Astrocyte (in vitro differentiated cells and primary cell): Measurements from ENCODE around the gene PIK3R2. TPM values are rescaled to one million over a fixed set of nuclear protein-coding genes. Genes with fewer than 3 reads are reported as not detected.

Experiments
- DNase-seq: peaks from one replicate; pipeline ENCODE4 v3.0.0-alpha.2; 2010; ENCODE audit warnings: low read depth
- FAIRE-seq: peaks from 2 replicates; lab custom pipeline; 2011; peaks lifted over from hg19 to GRCh38; lab: Jason Lieb, UNC
- H2AFZ ChIP-seq: 2 replicates; pipeline ENCODE4 v1.6.0; 2012; ENCODE audit warnings: low read depth, low read length, inconsistent platforms
- H3K27ac ChIP-seq: 2 replicates; pipeline ENCODE4 v1.5.1; 2011; ENCODE audit warnings: low read depth, low read length, inconsistent platforms
- H3K27me3 ChIP-seq: 2 replicates; pipeline ENCODE4 v1.6.0; 2011; ENCODE audit warnings: low read length, inconsistent platforms; ENCODE audit not compliant: insufficient read depth
- H3K36me3 ChIP-seq: 2 replicates; pipeline ENCODE4 v1.5.1; 2011; ENCODE audit warnings: low read length, inconsistent platforms; ENCODE audit not compliant: insufficient read depth
- H3K4me1 ChIP-seq: 2 replicates; pipeline ENCODE4 v1.5.1; 2011; ENCODE audit warnings: low read length, inconsistent platforms; ENCODE audit not compliant: insufficient read depth
- H3K4me2 ChIP-seq: 2 replicates; pipeline ENCODE4 v1.6.0; 2012; ENCODE audit warnings: low read length, inconsistent platforms
- H3K4me3 ChIP-seq: 2 replicates; pipeline ENCODE4 v1.5.1; 2011; ENCODE audit warnings: low read depth, mild to moderate bottlenecking, low read length, inconsistent platforms; ENCODE audit not compliant: insufficient read depth
- H3K79me2 ChIP-seq: 2 replicates; pipeline ENCODE4 v1.6.0; 2012; ENCODE audit warnings: mild to moderate bottlenecking, low read length, inconsistent platforms; ENCODE audit not compliant: insufficient read depth
- H3K9ac ChIP-seq: 2 replicates; pipeline ENCODE4 v1.6.0; 2012; ENCODE audit warnings: mild to moderate bottlenecking, low read length, inconsistent platforms
- H3K9me3 ChIP-seq: 2 replicates; pipeline ENCODE4 v1.5.1; 2012; ENCODE audit warnings: low read depth, mild to moderate bottlenecking, low read length, inconsistent platforms; ENCODE audit not compliant: insufficient read depth
- H4K20me1 ChIP-seq: 2 replicates; pipeline ENCODE4 v1.6.0; 2012; ENCODE audit warnings: low read length, inconsistent platforms; ENCODE audit not compliant: insufficient read depth
- H3K27ac Mint-ChIP-seq: one replicate; pipeline ENCODE4 v1.8.0; 2021; ENCODE audit warnings: mild to moderate bottlenecking, mixed read lengths; ENCODE audit not compliant: unreplicated experiment
- H3K27me3 Mint-ChIP-seq: one replicate; pipeline ENCODE4 v1.8.0; 2021; ENCODE audit warnings: low read depth, mixed read lengths; ENCODE audit not compliant: unreplicated experiment
- H3K36me3 Mint-ChIP-seq: one replicate; pipeline ENCODE4 v1.8.0; 2021; ENCODE audit warnings: low read depth, mixed read lengths; ENCODE audit not compliant: unreplicated experiment
- H3K4me1 Mint-ChIP-seq: one replicate; pipeline ENCODE4 v1.8.0; 2021; ENCODE audit warnings: low read depth, mixed read lengths; ENCODE audit not compliant: unreplicated experiment
- H3K4me3 Mint-ChIP-seq: one replicate; pipeline ENCODE4 v1.8.0; 2021; ENCODE audit warnings: mild to moderate bottlenecking, moderate library complexity, mixed read lengths; ENCODE audit not compliant: unreplicated experiment
- H3K9me3 Mint-ChIP-seq: one replicate; pipeline ENCODE4 v1.8.0; 2021; ENCODE audit warnings: mild to moderate bottlenecking, mixed read lengths; ENCODE audit not compliant: unreplicated experiment
- EZH2 ChIP-seq: IDR thresholded peaks from 2 replicates; pipeline ENCODE4 v1.6.1; 2012; ENCODE audit warnings: mild to moderate bottlenecking, low read length, inconsistent platforms; ENCODE audit not compliant: insufficient read depth
- total RNA-seq: library from RNA; stranded (reverse); gene quantifications from 2 replicates; pipeline ENCODE4 v1.2.1, GENCODE V29; 2021
- TF ChIP-seq, protein P1 (sequence below): IDR thresholded peaks from 2 replicates; pipeline ENCODE4 v1.5.1; 2011; ENCODE audit warnings: low read depth, mild to moderate bottlenecking, inconsistent platforms, low read length, moderate library complexity; ENCODE audit not compliant: insufficient read depth

PIK3R2 gene
- total RNA-seq, 1 donor from 2014 or later, result 58.4 TPM

DNA sequence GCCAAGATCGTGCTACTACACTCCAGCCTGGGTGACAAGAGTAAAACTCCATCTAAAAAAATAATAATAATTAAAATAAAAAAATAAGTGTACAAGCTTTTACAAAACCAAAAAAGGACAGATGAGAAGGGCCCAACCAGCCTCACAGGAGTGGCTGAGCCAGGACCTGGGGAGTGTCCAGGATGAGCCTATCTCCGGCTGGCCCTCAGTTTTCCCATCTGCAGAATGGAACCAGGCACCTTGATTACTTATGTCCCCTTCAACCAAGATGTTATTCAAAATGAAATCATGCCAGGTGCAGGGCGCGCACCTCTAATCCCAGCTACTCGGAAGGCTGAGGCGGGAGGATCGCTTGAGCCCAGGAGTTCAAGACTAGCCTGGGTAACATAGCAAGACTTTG, 11.1 kb downstream of the PIK3R2 start:
- no peak for TF ChIP-seq EZH2
- TF ChIP-seq, protein P1, sequence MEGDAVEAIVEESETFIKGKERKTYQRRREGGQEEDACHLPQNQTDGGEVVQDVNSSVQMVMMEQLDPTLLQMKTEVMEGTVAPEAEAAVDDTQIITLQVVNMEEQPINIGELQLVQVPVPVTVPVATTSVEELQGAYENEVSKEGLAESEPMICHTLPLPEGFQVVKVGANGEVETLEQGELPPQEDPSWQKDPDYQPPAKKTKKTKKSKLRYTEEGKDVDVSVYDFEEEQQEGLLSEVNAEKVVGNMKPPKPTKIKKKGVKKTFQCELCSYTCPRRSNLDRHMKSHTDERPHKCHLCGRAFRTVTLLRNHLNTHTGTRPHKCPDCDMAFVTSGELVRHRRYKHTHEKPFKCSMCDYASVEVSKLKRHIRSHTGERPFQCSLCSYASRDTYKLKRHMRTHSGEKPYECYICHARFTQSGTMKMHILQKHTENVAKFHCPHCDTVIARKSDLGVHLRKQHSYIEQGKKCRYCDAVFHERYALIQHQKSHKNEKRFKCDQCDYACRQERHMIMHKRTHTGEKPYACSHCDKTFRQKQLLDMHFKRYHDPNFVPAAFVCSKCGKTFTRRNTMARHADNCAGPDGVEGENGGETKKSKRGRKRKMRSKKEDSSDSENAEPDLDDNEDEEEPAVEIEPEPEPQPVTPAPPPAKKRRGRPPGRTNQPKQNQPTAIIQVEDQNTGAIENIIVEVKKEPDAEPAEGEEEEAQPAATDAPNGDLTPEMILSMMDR, result no peak
- FAIRE-seq (no peak), DNase-seq (no peak)
- H4K20me1 ChIP-seq, result peaks cover 21% of the 10 kb centered on the region
- H3K4me1 Mint-ChIP-seq, result no peaks in the 10 kb centered on the region
- peaks cover 1% of the 10 kb centered on the region for H3K9me3 Mint-ChIP-seq
- H3K27ac ChIP-seq, result no peak overlapping the region
- no peaks in the 10 kb centered on the region for H3K27me3 ChIP-seq
- H3K27me3 Mint-ChIP-seq, result no peaks in the 10 kb centered on the region
- H2AFZ ChIP-seq, result no peak overlapping the region
- no peak overlapping the region for H3K4me2 ChIP-seq
- no peak overlapping the region for H3K4me3 ChIP-seq
- H3K9me3 ChIP-seq, result no peaks in the 10 kb centered on the region
- H3K9ac ChIP-seq, result no peak overlapping the region
- H3K4me3 Mint-ChIP-seq, result no peak overlapping the region
- H3K79me2 ChIP-seq, result no peaks in the 10 kb centered on the region
- peaks cover 19% of the 10 kb centered on the region for H3K36me3 ChIP-seq
- peaks cover 5% of the 10 kb centered on the region for H3K4me1 ChIP-seq
- no peak overlapping the region for H3K27ac Mint-ChIP-seq
- H3K36me3 Mint-ChIP-seq, result peaks cover 4% of the 10 kb centered on the region

DNA sequence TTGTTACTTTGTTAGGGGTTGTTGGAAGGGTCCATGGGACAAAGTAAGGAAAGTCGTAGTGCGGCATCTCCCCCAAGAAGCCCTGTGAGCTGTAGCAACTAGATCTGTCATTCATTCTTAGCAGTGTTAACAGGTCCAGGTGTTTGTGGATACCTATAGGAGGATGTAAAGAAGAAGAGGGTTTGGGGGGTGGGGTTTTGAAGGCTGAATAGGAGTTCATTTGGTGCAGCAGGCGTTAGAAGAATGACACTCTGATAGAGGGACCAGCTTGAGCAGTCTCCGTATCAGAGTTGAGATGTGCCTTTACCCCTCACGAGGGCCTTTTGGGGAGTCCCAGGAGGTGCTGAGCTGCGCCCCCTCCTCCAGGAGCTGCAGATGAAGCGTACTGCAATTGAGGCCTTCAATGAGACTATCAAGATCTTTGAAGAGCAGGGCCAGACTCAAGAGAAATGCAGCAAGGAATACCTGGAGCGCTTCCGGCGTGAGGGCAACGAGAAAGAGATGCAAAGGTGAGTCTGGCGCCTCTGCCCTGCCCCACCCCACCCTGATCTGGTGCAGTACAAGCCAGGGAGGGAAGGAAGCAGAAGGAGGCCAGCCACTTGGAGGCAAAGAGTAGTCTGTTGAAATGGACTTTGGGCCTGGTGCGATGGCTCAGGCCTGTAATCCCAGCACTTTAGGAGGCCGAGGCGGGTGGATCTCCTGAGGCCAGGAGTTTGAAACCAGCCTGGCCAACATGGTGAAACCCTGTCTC, 13.0 kb downstream of the PIK3R2 start:
- Histone ChIP-seq H2AFZ (no peak overlapping the region), H3K4me1 (peaks cover under 1% of the 10 kb centered on the region), H3K27ac (no peak overlapping the region), H3K4me3 (no peak overlapping the region), H3K79me2 (no peaks in the 10 kb centered on the region), H3K27me3 (no peaks in the 10 kb centered on the region), H4K20me1 (peaks cover 21% of the 10 kb centered on the region), H3K36me3 (peaks cover 19% of the 10 kb centered on the region), H3K9me3 (no peaks in the 10 kb centered on the region), H3K4me2 (no peak overlapping the region), H3K9ac (no peak overlapping the region)
- no peak for FAIRE-seq
- TF ChIP-seq, protein P1, result no peak
- no peak for TF ChIP-seq EZH2
- peaks cover 7% of the 10 kb centered on the region for H3K36me3 Mint-ChIP-seq
- H3K9me3 Mint-ChIP-seq, result no peaks in the 10 kb centered on the region
- H3K4me3 Mint-ChIP-seq, result no peak overlapping the region
- H3K27ac Mint-ChIP-seq, result no peak overlapping the region
- H3K27me3 Mint-ChIP-seq, result no peaks in the 10 kb centered on the region
- no peak for DNase-seq
- no peaks in the 10 kb centered on the region for H3K4me1 Mint-ChIP-seq

DNA sequence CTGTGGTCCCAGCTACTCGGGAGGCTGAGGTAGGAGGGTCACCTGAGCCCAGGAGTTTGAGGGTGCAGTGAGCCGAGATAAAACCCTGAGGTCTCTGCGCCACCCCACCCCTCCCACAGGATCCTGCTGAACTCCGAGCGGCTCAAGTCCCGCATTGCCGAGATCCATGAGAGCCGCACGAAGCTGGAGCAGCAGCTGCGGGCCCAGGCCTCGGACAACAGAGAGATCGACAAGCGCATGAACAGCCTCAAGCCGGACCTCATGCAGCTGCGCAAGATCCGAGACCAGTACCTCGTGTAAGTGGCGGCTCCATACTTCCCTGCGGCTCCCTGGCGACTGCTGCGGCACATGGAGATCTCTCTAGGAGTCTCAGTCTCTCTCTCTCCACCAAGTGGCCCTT, 14.0 kb downstream of the PIK3R2 start:
- Histone ChIP-seq H3K79me2 (no peaks in the 10 kb centered on the region), H3K4me2 (no peak overlapping the region), H3K27ac (no peak overlapping the region), H3K9ac (no peak overlapping the region), H2AFZ (no peak overlapping the region), H3K4me1 (no peaks in the 10 kb centered on the region), H3K9me3 (no peaks in the 10 kb centered on the region), H3K36me3 (peaks cover 19% of the 10 kb centered on the region), H3K4me3 (no peak overlapping the region), H4K20me1 (peaks cover 15% of the 10 kb centered on the region), H3K27me3 (no peaks in the 10 kb centered on the region)
- no peak for FAIRE-seq
- Mint-ChIP-seq H3K4me1 (no peaks in the 10 kb centered on the region), H3K27me3 (no peaks in the 10 kb centered on the region), H3K4me3 (no peak overlapping the region), H3K9me3 (no peaks in the 10 kb centered on the region), H3K36me3 (peaks cover 13% of the 10 kb centered on the region), H3K27ac (no peak overlapping the region)
- TF ChIP-seq EZH2, result no peak
- TF ChIP-seq, protein P1, result no peak
- DNase-seq, result no peak
